Measurements from ENCODE around the gene CCNL2.
A peak's percentile ranks its signal among the peaks of the same experiment; 100 is the strongest.

- TF ChIP-seq CTCF (tag by site-specific recombination; IDR thresholded peaks at IDR 0.05): no peak
- no peak for TF ChIP-seq ZNF311 (tag by site-specific recombination; IDR thresholded peaks at IDR 0.05; ENCODE audit: borderline replicate concordance)
- no peak for TF ChIP-seq ZNF184 (tag by site-specific recombination; IDR thresholded peaks at IDR 0.05)
- TF ChIP-seq ZNF366 (tag by site-specific recombination; conservative IDR thresholded peaks at IDR 0.05): no peak
- TF ChIP-seq ATF2 (tag by site-specific recombination; IDR thresholded peaks at IDR 0.05; ENCODE audit: low read depth): no peak
- TF ChIP-seq MZF1 (tag by site-specific recombination; IDR thresholded peaks at IDR 0.05; ENCODE audit: borderline replicate concordance): no peak
- no peak for TF ChIP-seq ZNF555 (tag by site-specific recombination; conservative IDR thresholded peaks at IDR 0.05)
- TF ChIP-seq ZBTB8A (tag by site-specific recombination; IDR thresholded peaks at IDR 0.05): peak; percentile 32
- TF ChIP-seq BCL11A (tag by site-specific recombination; IDR thresholded peaks at IDR 0.05; ENCODE audit: low read depth): peak; percentile 64; the same call in 1 of the 2 replicates
- no peak for TF ChIP-seq ZNF501 (tag by site-specific recombination; IDR thresholded peaks at IDR 0.05)
- no peak for TF ChIP-seq ZBTB7A (tag by site-specific recombination; IDR thresholded peaks at IDR 0.05; ENCODE audit: low read depth)
- TF ChIP-seq ZNF768 (tag by site-specific recombination; IDR thresholded peaks at IDR 0.05): no peak
- no peak for TF ChIP-seq ZNF585B (tag by site-specific recombination; IDR thresholded peaks at IDR 0.05)
Measured at GRCh38 chr1:1348420-1349255, 50.5 kb downstream of the CCNL2 start.
